OCI-LY3 (cell line): ENCODE data around the gene NFXL1.

Experiments used
- EZH2phosphoT487 ChIP-seq: fragments of 200-600 bp; shearing (Covaris generic); IDR thresholded peaks from 2 replicates; pipeline ENCODE4 v1.6.1; 2018; ENCODE audit warnings: antibody characterized with exemption, mixed run types, low read depth
- TF ChIP-seq, protein P1 (sequence below): fragments of 200-600, 300-600 bp; sonication (generic); IDR thresholded peaks from 2 replicates; pipeline ENCODE4 v1.5.1; 2014; ENCODE audit warnings: antibody characterized with exemption, low read length, low read depth

DNA sequence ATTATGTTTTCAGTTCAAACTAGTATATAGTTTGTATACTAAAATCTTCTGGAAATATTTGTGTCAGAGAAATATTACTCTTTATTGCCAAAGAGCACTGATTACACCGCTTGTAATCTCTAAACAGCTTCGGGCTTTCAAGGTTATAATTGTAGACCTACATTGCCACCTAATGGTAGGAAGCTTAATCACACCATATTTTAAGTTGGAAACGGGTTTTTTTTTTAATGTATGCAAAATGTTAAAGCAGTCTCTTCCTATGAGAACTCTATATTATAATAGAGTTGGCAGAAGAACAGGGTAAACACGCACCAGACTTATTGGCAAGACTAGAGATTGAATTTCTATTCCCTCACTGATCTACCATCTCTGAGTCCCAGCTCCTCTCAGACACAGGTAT lies 19.5 kb upstream of the NFXL1 start:
- TF ChIP-seq, protein P1, sequence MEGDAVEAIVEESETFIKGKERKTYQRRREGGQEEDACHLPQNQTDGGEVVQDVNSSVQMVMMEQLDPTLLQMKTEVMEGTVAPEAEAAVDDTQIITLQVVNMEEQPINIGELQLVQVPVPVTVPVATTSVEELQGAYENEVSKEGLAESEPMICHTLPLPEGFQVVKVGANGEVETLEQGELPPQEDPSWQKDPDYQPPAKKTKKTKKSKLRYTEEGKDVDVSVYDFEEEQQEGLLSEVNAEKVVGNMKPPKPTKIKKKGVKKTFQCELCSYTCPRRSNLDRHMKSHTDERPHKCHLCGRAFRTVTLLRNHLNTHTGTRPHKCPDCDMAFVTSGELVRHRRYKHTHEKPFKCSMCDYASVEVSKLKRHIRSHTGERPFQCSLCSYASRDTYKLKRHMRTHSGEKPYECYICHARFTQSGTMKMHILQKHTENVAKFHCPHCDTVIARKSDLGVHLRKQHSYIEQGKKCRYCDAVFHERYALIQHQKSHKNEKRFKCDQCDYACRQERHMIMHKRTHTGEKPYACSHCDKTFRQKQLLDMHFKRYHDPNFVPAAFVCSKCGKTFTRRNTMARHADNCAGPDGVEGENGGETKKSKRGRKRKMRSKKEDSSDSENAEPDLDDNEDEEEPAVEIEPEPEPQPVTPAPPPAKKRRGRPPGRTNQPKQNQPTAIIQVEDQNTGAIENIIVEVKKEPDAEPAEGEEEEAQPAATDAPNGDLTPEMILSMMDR, result peak; percentile 74
- TF ChIP-seq EZH2phosphoT487, result no peak
